RPMI8226 (cell line): ENCODE measurements around the gene MFF.
A peak's percentile ranks its signal among the peaks of the same experiment; 100 is the strongest.
"Not testable (repeated sequence)": the region's sequence is repeated elsewhere in the genome, so short reads cannot be mapped to it uniquely, and the experiment has no call there.

ENCODE experiments used
- DNase-seq: peaks from one replicate; pipeline ENCODE4 v3.0.0-alpha.2; 2015

MFF gene

DNA sequence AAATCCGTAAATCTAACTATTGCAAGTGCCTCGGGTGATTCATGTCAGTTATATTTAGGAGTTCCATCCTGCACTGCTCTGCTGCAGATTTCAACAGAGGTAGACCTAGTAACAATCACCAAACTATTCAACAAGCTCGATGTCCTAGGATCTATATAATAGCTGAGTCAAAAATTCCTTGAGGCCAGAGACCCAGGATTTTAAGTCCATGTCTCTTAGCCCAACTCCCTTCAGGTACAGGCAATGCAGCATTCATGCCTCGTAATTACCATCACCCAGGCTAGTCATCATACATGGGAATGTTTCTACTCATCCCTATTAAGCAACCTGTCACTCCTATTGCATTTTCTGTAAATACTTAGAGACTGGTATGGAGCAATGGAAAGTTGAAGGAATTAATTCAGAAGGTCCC is 53.3 kb downstream of the MFF start:
- no peak for DNase-seq

DNA sequence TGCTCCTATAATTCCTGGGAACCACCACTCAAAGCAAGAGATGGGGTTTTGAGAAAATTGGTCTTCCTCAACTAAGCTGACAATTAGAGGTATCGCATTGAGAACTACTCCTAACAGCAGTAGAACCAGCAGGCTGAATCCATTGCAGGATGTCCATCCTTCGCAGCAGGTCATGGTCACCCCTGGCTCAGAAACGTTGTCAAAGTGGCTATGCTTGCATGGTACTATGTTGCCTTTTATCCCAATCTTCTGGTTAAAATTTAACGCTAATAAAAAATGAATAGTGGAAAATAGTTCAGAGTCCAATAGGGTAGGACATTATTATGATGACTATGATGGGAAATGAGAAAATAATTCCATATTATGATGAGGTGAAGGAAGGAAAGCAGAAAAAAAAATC is 54.0 kb downstream of the MFF start, which contains the start of gene TM4SF20:
Gene TM4SF20 (minus strand): TSS at position 212 of the 400 bp plus-strand sequence. CDS start 38 bp downstream, at position 174.
- no peak for DNase-seq

DNA sequence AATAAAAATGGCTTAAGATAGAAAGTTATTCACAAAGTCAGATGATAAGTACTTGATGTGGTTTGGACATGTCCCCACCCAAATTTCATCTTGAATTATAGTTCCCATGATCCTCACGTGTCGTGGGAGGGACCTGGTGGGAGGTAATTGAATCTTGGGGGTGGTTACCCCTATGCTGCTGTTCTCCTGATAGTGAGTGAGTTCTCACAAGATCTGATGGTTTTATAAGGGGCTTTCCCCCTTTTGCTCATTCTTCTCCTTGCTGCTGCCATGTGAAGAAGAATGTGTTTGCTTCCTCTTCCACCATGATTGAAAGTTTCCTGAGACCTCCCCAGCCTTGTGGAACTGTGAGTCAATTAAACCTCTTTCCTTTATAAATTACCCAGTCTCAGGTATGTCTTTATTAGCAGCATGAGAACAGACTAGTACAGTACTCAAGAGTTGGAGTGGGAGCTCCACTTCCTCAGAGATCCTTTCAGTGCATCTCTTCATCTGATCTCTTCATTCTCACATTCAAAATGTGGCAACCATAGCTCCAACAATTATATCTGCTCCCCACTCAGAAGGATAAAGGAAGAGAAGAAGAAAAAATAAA is 57.3 kb downstream of the MFF start:
- not testable (repeated sequence) for DNase-seq

DNA sequence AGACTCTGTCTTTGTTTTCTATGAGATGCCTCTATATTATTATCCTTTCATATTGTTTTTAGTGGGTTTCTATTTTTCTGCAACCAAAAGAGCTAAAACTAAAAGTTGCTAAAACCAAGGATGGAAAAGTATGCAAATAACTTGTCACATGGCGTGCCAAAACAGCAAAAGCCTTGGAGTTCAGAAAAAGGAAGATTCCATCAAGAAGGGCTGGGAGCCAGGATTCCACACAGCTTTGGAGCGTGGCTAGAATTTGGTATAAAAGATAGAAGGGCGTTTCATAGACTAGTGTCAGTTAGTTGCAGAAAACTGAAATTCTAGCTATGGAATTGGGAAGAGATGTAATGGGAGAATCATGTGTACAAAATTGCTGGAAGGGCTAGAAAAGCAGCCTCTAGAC is 58.6 kb downstream of the MFF start:
- DNase-seq = no peak

DNA sequence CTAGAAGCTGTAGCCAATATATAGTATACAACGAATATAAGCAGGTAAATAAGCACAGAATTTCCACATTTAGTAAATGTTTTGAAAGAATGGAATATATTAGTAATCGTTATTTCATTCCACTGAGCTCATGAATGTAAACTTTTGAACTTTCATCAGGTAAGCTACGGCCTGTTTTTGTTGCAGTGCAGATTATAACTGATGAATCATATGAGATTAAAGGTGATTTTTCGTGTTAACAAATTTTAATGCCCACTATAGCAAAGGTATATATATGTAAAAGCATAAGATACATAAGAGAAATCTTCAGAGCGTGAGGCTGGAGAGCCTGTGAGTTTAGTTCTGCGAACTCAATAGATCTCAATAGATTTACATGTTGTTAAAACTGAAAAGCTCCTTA is 61.6 kb downstream of the MFF start:
- no peak for DNase-seq

DNA sequence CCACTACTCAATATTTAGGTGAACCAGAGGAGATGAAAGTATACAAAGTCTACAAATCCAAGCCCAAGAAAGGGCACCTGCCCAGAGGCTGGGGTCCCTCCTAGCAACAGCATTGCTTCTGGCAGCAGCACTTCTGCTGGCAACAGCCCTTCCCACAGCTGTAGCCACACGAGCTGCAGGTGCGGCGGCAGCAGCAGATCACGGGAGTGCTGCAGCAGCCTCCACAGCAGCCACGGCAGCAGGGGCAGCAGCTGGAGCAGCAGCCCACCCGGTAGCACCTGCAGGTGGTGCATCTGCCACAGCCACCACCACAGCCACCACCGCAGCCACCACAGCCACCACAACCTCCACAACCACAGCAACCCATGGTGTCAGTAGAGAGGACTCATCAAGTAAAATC is 62.5 kb downstream of the MFF start, which contains the start of gene SCYGR1:
Gene SCYGR1 (minus strand): TSS at position 367 of the 400 bp plus-strand sequence. CDS start 0 bp downstream, at position 367.
- DNase-seq = peak; percentile 16

DNA sequence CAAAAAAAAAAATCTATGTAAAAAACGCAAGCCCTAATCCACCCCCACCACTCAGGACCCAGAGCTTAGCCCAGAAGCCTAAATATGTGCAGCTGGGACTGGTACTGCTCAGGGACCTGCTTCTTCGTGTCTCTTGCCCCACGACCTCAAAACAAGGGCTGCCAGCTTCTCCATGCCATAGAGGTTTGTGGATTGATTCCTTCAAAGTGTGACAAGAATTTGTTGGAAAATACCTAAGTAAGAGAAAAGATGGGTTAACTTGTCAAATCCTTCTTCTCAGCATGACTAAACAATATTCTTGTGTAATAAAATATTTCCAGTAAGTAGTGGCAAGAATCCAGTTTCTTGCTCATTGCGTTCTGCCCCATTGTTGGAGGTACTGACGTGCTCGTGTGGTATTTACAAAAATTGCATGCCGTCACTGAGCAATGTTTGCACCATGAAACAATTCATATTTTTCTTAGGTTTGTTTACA is 63.5 kb downstream of the MFF start:
- no peak for DNase-seq

DNA sequence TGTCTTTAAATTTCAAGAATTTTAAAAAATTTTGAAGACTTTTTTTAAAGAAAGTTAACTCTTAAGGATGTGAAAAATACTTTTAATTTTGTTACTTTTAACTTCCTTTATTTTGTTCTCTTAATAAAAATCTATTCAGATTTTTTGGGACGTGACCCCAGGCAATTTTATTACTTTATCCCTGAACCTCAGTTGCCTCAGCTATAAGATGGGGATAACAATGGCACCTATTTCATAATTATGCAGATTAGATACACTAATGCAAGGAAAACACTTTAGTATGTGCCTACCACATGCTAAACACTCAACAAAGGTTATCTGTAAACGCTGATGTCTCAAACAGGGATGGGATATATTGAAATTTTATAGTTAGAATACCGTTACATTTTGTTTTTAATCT is 64.2 kb downstream of the MFF start:
- DNase-seq = no peak

DNA sequence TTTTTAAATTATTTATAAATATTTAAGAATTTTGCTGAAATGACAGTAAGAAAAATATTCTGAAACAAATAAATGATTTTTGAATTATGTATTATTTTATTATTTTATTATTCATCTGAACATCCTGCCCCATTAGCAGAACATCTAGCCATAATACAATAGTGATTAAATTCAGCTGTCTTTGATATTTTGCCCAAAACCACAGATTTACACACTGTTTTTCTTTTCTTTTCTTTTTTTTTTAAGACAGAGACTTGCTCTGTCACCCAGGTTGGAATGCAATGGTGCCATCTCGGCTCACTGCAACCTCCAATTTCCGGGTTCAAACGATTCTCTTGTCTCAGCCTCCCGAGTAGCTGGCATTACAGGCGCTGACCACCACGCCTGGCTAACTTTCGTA is 64.6 kb downstream of the MFF start:
- DNase-seq = no peak

DNA sequence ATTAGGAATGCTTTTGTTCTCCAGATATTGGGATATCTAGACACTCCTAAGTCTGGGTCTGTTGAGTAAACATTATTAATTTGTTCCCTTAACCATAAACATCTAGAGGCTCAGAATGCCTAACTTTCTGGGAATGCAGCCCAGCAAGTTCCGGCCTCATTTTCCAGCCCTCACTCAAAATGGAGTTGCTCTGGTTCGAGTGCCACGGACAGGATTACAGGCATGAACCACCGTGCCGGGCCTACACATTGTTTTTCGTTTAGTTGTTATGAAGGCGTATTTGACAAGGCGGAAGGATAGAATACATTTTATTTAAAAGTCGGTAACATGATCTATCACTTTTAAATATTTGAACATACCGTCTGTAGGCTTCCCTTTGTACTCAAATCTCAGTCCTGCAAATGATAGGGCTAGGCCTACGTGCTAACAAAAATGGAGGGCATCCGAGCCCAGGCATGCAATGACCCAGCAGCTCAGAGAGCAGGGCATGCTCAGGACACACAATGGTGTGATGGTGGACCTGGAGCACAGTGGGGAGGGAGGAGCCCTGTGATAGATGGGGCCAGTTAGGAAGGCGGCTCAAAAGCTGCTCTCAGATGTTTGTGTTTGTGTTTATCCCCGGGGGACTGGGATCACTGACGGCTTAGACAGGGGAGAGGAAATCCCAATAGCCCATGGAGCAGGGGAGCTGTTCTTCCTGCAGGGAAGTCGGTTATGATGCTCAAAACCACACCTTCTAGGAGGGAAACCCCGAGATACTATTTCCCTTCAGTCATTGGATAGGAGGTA is 65.6 kb downstream of the MFF start:
- no peak for DNase-seq

DNA sequence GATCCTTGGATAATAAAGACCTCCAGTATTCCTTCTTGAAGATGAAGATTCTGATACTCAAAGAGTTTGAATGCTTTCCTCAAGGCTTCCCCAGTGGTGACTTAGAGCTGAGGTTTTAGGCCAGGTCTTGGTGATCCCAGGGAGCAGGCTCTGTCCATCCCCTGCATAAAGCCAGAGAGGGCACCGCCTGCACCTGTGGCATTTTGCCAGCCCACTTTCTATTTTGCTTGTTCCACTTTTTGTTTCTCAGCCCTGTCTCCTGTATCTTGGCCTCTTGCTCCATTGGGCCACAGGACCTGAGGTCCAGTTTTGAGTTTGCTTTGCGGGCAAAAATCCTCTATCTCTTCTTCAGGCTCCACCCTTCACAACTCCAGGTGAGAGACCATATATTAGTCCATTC is 69.3 kb downstream of the MFF start:
- DNase-seq = peak; percentile 83

DNA sequence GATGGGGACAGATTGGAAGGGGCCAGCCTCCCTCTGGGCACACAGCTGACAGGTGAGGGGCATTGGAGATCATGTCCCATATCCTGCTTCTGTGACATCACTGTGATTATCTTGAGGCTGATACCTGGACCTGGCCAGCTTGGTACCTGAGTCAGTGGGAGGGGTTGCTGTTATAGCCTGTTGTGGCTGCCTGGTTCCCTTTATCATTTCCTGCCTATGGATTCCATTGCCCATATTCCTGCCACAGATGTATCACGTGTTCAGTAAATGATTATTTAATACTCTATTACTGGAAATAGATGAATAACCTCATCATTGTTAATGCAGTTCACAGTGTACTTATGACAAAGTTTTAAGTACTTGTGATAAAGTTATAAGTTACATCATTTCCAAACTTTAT is 70.5 kb downstream of the MFF start:
- DNase-seq = no peak

DNA sequence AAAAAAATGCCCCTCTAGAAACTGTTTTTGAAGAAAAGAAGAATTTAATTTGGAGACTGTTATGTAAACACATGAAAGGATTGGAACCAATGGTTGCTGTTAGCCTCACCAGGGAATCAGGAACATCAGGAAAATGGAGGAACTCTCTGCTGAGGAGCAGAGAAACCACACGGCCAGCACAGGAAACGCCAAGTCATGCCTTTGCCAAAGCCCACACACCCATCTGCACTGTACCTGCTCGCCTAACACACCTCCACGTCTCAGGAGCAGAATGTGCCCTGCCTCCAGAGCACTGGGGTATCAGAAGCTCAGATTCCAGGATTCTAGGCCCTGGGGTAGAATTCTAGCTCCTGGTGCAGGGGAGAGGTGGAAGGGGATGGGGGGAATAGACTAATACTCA is 72.5 kb downstream of the MFF start:
- no peak for DNase-seq

DNA sequence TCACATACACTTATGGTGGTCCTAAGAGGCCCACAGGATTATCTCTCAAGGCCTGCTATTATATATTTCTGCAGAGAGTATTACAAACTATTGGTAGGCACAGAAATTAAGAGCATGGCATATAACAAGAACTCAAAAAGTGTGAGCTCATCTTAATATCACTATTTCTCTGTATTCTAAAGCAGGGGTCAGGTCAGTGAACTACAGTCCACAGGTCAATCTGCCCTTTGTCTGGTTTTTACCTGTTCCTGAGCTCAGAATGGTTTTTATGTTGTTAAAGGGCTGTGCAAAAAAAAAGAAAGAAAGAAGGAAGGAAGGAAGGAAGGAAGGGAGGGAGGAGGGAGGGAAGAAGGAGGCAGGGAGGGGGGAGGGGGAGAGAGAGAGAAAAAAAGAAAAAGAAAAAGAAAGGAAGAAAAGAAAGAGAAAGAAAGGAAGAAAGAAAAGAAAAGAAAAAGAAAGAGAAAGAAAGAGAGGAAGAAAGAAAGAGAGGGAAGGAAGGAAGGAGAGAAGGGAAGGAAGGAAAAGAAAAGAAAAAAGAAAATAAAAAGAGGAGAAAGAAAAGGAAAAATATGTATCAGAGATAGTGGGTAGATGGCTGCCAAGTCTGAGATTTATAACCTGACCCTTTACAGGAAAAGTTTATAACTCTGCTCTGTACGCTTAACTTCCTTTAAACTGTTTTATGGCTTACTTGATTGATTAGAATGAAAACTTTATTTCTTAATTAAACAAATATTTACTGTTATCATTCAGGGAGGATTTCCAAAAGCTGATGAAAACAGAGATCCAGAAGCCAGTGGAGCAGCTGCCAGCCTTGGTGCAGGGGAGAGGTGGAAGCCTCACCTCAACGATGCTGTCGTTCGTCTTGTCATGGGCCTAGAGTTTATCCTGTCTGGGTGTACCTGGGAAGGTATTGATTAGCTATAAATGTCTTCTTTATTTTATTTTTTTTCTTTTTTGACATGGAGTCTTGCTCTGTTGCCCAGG is 73.9 kb downstream of the MFF start:
- no peak for DNase-seq

DNA sequence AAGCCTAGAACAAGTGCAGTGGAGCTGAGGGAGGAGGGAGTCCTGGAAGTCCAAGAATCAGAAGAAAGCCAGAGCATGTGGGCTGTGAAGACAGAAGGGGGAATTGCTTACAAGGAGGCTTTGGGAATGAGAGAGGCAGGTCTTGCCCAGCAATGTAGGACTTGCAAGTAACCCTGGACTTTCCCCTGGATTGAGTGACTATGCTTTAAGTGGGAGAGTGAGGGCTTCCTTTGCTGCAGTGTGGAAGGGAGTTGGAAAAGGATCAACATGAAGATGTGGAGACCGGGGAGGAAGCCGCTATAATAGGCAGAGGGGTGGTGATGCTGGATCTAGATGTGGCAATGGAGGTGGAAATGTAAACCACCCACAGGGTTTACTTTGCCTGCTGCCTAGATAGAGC is 76.5 kb downstream of the MFF start:
- DNase-seq = no peak

DNA sequence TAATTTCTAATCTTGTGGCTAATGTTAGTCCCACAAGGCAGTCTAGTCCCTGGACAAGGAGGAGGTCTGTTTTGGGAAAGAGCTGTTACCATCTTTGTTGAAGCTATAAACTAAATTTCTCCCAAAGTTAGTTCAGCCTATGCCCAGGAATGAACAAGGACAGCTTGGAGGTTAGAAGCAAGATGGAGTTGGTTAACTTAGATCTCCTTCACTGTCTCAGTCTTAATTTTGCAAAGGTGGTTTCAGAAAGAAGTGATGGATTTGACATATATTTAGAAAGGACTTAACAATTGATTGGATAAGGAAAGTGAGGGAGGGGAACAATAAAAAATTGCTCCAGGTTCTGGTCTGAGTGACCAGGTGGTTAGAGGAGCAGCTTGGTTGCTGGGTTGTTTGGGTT is 77.3 kb downstream of the MFF start:
- no peak for DNase-seq

DNA sequence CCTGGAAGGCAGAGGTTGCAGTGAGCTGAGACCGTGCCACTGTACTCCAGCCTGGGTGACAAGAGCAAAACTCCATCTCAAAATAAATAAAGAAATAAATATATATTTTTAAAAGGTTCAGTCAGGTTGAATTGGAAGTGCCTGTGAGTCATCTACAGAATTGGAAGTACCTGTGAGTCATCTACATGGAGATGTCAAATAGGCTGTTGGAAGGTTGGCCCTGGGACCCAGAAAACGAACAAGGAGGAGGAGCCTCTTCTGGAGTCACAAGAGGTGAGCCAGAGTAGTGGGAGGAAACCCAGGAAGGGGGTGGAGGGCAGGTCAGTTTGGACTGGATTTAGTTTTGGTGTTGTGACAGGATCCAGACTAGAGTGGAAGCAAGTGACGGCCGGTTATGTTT is 77.9 kb downstream of the MFF start:
- no peak for DNase-seq

DNA sequence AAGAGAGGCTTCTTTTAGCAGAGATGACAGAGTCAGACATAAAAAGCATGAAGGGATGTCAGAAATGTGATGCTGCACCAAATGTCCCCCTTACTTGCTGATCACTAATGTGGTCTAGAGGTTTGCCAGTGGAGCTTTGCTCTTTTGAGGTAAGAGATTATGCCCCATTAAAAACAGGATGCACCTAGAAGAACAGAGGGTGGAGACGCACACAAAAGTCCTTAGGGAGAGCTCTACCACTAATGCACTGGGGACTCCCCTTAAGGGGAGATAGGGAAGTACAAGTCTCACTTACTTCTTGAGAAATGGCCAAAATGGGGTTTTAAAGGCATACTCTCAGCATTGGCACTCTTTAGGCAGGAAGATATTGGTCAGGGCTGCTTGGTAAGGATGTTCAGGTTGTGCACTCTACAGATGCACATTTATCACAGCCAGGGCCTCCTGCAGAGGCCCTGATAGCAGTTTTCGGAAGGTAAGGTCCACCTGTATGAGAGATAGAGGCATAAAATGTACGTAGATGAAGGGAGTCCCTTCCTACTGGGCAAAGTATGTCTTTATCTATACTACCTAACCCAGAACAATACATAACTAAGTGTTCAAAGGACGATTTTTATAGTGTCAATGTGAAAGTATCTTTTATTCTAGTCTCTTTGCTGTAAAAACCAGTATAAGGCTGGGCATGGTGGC is 79.7 kb downstream of the MFF start:
- no peak for DNase-seq

DNA sequence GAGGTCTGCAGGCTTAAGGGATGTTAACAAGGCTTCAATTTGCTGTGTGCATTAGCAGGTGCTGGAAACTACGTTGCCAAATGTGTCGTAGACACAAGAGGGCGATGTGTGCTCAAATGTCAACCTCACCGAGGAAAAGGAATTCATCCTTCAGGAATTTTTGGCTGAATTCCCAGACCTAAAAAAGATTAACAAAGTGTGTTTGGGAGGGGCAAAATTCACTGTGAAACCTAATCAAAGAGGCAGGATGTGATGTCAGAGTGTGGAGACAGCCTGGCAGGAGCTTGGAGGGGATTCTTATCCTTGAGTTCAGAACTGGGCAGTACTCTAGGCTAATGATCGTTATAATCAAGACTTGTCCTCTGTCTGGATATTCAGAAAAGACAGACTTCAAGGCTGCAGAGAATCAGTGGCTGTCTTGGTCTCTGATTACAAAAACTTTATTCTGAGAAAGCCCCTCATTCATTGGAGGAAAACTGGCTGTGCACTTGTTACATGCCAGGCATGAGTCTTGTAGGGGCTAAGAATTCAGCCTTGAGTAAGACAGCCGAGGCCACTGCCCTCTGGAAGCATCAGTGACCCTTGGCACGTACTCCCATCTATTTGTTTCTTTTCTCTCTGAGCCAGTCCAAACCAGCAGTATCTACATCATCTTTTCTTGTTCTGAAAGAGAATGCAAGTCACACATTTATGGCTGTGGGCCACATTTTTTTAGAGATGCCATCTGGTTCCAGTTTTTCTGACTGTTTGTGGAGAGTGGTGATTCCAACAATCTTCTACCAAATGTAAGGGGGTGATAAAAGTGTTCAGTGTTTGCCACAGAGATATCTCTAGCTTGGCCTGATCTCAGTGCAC is 81.4 kb downstream of the MFF start:
- DNase-seq = peak; percentile 27
